NCI-H2227 (cell line): Measurements from ENCODE around the gene ARAP1.

Experiments used
- DNase-seq: peaks from one replicate; lab custom pipeline; 2025; ENCODE audit not compliant: unreplicated experiment; lab: John Stamatoyannopoulos, UW

Gene ARAP1

DNA sequence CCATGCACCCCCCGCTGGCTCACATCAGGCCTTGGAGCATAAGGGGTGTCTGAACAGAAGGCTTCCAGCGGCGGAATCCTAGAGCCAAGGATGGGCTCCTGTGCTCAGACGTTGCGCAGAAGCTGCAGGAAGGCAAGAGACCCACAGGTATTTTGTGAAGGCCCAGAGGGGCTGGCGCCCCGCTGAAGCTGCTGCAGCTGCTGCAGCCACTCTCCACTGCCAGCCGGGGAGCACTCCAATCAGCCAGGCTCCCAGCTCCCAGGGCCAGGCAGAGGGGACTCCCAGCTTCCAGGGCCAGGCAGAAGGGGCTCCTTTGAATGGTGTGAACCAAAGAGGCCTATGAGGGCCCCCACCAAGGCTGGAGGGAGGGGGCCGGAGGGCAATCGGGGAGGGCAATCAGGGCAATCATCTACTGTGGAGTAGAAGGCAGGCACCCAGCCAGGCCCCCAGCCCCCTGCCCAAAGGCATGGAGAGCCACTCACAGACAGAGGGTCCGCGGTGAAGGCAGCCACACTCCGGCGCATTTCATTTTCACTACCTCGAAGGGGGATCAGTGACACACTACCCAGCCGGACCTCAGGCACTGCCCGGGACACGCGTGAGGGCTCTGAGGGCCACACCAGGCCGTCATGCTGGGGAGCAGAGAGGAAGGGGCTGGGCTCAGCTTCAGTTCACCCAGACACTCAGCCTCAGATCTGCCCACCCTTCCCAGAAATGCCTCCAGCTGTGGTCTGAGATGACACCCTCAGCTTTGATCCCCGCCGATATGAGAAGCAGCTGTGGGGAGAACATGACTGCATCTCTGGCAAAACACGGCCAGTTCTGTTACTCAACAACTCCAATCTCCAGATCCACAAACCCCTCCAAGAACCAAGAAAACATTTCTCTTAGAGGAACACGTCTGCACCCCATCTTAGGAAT, 66.4 kb downstream of the ARAP1 start:
- no peak for DNase-seq

DNA sequence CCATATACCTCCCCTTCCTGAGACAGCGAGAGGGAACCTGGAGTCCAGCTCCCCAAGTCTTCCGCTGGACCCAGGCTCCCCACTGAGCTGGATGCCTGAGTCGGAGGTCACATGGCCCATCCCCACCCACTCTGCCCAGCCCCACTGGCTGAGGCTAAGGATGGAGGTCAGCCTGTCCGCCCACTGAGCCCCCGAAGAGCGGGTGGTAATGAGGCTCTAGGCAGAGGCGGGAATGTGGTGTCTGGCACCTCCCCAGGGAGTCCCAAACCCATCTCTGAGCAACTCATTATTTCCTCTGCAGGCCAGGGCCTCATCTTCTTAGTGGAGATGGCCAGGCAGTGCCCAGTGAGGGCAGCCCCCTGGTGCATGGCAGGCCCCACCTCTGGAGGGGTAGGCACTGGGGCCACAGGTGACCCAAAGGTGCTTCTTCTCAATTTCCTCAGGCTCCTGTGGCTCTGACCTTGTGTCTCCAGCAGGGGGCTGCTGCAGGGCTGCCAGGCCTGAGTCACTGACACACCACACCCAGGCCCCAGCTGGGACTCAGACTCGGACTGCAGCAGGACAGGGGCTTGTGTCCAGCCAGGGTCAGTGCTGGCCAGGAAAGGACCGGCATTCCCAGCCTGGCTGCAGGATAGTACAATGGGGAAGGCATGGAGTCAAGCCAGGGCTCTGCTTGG, 67.8 kb downstream of the ARAP1 start:
- peak; percentile 26 for DNase-seq

DNA sequence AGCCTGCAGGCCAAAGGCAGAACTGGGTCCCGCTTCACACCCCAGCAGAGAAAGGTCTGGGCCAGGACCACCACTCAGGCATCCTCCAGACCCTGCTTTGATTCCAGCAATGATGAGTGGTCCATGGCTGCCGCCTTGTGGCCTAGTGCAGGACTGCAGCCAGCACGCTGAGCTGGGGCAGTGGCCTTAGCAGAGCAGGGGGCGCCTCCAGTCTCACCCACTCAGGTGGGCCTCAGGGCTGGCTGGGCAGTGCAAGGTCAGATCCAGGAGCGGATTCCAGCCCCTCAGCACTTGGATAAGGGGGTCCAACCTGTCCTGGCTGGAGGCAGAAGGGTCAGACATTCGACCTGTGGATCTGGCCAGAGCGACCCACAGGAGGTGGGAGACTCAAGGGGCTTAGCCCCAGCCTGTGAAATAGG, 68.4 kb downstream of the ARAP1 start:
- peak; percentile 84 for DNase-seq

DNA sequence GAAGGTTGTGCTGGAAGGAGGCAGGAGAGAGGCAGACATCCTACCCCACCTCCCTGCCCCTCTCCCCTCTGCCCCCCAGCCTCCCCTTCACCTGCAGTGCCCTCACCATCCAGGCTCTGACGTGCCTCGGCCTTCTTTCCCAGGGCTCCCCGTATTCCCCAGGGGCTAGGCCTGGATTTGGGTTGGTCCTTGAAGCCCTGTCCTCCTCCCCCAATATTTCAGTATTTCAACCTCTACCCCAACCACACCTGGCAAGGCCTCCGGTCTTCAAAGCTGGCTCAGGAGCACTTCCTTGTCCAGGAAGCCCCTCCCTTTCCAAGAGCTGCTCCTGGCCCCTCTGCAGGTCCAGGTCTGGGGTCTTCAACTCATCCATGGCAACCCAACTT, 69.4 kb downstream of the ARAP1 start:
- no peak for DNase-seq

DNA sequence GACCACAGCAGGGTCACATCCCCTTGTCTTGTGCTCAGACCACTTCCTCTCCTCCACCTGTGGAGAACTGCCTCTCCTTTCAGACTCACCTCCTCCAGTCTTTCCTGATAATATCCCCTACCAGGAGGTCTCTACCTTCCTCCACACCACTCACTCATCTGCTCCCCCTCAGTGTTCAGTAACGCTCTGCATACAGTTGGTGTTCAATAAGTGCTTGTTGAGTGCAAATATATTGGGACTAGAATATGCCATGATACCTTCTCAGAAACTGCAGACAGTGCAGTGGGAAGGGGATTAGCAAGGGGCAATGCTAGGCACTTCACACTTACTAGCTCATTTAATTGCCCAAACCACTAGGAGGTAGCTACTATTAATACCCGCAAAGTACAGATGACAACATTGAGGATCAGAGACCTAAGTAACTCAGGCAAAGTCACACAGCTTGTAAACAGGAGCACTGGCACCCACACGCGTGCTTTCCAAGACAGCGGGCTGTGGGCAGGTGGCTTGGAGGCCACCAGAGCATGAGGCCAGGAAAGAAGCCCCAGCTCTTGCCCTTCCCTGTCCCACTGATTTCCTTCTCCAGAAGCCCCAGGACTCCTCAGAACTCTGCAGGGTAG, 69.9 kb downstream of the ARAP1 start:
- no peak for DNase-seq

DNA sequence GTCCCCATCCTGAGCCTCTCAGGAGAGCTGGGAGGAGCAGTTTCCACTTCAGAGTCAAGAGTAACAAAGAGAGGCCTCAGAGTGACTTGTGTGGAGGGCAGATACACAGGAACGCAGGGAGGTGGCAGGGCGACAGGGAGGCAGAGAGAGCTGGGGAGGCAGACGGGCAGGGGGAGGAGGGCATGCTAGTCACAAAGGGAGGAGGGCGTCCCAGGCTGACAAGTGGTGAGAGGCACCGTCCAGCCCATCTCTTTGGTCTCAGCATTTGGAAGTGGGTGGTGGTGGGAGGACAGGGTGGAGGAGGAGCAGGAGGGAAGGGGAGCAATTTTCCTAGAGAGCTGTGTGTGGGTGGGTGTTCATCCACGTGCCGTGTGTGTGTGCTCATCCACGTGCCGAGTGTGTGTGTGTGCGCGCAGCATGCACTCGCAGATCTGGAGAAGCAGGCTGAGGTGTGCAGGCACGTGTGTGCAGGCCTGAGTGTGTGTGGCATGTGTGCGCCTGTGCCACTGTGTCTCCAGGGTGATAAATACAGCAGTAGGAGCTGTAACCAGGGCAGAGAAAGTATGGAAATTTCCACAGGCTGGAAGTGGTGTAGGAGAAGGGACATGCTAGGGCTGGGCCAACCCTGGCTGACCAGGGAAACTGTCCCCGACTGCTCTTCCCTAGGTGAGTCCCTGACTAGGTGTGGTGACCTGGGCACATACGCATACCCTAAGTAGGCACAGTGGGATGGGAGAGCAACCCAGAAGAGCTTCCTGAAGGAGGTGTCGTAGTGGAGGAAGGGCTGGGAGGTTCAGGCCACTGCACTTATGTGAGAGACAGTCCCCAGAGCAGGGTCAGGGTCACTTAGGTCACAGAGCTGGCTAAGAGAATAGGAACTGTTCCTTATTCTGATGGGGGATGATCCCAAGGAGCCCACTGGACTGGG, 70.7 kb downstream of the ARAP1 start:
- peak; percentile 39 for DNase-seq

DNA sequence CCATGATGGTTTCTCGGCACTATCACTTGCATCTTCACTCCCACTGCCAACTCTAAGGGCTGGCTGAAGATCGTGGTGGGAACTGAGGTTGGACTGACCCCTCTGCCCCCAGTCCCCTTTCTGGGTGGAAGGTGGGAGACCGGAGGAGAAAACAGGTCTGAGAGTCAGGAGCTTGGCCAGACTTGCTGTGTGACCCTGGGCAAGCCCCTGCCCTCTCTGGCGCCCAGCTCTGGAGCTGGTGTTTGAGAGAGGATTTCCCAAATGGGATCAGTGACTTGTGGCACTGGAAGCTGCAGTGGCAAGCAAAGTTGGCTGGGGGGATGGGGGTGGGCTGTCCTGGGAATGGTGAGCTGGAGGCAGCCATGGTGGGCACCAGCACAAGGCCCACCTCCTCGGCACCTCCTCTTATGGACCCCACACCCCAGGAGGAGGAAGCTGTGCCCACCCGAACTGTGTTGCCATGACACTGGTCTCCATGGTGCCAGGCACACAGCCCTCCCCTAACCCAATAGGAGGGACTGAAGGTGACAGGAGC, 71.5 kb downstream of the ARAP1 start:
- DNase-seq, result no peak

DNA sequence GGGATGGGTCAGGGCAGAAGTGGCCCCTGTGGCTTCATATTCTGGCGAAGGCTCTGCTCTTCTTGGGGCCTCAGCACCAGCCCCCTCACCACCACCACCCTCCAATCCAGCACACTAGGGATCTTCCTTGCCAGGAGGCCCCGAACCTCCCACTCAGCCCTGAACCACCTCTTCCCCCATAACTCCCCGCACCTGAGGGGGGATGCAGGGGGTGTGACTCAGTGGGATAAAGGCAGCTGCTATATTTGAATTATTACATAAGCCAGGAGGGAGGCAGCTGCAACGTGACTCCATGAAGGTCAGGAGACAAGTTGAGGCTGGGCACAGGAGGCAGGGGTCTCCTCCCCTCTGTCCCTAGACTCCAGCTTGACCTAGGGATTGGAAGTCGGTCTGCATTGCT, 72.3 kb downstream of the ARAP1 start:
- no peak for DNase-seq

DNA sequence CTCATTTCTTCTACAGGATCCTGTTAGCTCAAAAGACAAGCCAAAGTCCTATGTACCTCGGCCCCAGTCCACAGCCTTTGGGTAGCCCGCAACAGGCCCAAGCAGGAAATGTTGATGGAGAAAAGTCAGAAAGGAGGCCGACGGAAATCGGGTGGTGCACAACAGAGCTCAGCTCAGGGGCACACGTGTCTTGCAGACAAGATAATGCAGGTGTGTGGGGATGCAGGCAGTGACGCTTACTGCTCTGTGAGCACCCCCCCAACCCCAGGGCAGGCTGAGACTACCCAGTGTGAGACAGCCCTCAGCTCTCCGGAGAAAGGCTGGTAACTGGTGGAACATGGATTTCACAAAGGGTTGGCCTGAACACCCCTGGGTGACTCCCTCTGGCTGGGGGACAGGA, 73.7 kb downstream of the ARAP1 start:
- DNase-seq, result no peak

DNA sequence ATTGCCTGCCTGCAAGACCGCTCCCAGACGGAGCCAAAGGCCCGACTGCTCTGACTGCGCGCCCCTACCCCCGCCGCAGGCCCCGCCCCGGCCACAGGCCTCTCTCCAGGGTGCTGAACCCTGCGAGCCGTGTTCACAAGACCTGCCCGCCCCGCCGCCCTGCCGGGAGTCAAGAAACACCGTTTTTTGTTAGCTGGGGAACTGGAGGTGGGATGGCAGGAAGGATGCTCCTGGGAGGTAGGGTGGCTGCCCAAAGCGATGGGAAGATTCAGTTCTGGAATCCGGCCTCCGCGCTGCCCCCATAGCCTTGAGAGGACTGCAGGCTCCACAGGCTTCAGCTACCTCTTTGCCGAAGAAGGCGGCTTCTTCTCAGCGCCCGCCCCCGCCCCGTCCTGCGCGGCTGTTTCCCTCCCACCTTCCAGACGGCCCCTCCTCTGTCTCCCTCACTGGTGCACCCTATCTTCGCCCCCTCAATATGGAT, 75.3 kb downstream of the ARAP1 start:
- peak; percentile 56 for DNase-seq

DNA sequence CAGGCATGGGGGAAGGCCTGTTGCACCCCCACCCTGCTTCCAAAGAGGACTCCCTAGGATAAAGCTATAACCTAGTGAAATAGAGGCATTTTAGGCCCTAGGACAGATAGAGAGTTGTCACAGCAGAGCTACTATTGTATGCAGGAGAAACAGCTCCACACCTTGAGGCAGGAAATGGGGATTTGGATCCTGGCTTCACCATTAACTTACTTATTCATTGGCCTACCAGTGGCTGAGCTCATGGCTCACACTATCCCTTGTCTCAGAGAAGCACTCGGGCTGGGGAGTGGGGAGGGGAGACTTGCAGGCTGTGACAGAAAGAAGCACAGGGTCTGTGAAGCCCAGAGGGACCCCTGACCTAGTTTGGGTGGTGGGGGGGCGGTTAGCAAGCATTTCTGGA, 77.0 kb downstream of the ARAP1 start:
- no peak for DNase-seq

DNA sequence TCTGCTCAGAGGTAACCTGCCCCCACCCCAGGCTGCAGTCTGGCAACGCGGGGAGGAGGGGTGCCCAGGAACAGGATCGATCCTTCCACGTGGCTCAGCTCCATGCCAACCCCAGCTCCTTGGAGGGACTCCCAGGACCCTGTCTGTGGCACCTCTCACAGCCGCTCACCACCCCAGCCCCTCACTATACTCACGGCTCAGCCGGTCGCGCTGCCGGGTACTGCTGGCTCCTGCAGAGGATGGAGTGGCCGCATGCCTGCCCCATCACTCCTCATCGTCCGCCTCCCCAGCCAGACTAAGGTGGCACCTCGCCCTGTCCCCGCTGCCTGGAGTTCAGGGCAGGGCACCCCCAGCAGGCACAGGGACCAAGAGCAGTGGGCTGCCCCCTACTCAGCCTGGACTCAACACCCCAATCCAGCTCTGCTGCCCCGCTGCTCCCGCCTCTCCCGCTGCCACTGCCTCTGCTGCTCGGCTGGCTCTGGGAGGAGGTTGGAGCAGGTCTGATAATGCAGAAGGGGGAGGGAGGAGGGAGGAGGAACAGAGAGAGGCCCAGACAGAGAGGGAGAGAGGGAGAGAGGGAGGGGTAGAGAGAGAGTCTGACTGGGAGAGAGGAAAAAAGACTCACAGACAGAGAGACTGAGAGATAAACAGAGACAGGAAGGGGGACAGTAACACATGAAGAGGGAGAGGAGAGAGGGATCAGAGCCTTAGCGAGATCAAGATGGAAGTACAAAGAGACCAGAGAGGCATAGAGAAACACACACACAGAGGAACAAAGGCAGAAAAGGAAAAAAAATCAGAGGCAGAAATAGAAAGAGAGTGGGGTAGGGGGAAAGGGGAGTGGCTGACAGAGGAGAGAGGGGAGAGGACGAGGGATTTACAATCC, 78.0 kb downstream of the ARAP1 start, which contains the start of gene PDE2A:
Gene PDE2A, minus strand, starts transcription at position 480 of the 886 bp plus-strand sequence. Its CDS starts 215 bp downstream, at position 265.
- DNase-seq, result peak; percentile 72

DNA sequence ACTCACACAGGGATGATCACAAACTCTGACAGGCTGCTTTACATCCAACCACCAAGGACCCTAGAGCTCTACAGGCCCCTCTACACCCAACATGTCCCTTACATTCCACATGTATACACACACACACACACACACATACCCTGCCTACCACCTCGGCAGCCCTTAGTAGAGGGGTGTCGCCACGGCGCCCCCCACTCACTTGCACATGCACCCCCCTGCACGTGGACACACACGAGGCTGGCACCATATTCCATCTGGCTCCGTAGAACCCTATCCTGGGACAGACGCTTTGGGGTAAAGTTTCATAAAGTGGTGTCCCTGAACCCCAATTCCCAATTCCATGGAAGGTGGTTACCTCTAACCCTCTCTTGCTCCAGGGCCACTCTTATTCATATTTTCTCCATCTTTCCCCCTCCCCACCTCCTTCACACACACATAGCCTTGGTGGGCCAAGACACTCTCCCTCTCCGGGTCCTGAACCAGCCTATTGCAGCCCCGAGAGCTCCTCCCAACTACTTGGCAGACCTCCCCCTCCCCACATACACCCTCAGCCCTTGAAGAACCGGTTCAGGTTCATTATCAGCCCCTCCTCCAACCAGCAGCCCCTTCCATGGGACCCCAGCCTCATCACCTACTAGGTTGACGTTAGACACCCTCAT, 78.8 kb downstream of the ARAP1 start:
- DNase-seq, result no peak

DNA sequence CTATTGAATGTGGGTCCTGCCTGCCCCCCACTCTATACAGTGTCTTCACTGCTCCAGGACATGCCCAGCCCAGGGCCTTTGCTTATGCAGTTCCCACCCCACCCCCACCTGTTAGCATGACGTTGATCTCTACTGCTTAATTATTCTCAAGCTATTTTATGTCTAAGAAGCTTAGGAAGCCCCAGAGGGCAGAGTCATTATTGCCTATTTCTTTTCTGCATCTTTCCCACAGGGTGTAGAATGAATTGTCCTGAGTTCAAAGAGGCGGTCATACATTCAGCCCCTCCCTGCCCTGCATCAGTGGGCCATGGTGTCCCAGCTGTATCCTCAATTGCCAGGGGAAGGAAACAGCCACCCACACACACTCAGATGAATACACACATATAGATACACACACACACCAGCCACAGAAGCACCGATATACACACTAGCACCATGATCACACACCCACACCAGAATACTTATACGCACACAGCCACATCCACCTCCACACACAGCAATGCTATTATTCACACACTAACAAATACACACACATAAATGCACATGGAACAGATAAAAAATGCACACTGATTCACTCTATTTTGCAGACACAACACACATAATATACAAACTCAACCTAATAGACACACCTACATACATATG, 79.5 kb downstream of the ARAP1 start:
- no peak for DNase-seq

DNA sequence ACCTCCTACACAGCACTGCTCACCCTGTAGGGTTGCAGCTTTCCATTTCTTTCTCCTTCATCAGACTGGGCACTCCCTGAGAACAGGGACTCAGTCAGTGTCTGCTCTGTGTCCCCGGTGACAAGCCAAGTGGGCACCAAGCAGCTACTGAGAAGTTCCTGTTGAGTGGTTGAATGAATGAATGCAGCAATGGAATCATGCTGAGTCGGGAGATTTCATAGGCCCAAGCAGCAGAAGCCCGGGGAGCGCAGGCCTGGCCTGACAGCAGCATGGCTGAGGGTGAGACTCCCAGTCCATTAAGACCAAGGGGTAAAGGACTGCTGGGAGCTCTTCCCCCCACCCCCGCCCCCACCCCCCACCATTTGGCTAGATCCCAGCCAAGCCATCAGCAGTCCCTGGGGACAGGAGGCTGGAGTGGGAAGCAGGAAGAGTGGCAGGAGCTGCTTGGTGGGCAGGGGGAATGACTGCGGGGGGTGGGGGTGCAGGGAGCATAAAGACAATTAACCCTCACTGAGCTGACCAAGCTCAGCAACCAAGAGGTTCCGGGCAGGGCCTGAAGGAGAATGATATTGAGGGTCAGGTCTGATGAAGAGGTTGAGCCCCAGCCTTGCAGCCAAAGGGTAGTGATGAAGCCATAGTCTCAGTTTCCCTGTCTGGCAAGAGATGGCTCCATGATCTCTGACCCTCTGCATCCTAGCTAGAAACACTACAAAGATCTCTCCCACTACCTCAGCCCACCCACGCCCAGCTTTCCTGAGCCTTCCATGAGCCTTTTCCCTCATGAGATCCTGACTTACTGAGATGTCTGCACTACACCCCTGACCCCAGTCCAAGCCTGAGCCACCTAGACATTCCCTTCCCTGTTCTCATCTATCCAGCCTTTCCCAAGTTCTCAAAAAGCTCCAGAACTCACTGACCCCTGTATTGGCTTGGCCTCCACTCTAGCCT, 80.8 kb downstream of the ARAP1 start:
- no peak for DNase-seq

DNA sequence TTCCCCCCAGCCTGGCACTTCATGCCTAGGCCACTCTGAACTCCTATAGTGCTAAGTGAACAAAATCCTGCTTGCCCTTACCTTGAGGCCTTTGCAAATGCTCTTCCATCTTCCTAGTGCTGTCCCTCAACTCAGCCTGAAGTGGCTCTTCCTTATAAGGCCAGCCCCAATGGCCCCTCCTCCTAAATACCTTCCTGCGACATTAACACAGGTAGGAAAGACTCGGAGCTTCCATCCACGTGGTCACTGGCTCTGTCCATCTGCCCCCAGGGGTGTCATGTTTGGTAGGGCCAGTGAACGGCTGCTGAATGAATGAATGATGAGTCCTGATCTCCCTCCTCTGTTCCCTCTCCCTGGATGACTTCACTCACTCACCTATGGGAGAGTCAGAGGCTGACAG, 82.2 kb downstream of the ARAP1 start:
- DNase-seq, result no peak

DNA sequence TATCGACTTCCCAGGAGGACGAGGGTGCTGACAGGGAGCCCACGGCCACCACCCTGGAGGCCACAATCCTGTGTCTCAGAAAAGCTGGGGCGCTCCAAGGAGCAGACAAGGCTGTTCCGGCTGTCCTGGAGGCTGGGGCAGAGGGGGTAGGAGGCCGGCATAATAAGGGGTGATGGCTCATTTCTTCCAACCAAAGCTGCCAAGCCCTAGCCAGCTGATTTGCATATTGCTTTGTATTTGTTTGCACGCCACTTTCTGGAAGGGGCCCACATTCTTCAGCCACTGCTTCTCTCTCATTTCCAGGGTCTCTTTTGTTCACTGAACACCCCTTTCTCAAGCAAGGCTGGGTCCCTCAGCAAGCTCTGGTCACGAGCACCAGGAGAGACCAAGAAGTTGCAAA, 82.7 kb downstream of the ARAP1 start:
- DNase-seq, result no peak
